HepG2 (cell line): Measurements from ENCODE around the gene NCDN. TPM values are rescaled to one million over a fixed set of nuclear protein-coding genes. Genes with fewer than 3 reads are reported as not detected.
A peak's percentile ranks its signal among the peaks of the same experiment; 100 is the strongest.

ENCODE experiments used
- ATAD3A ChIP-seq: sonication (generic); formaldehyde crosslinking; IDR thresholded peaks from 2 replicates; pipeline ENCODE4 v1.4.0; 2020; ENCODE audit warnings: missing genetic modification reagents
- ATM ChIP-seq: fragments of 450-650 bp; IDR thresholded peaks from 2 replicates; pipeline ENCODE4 v1.7.1; 2017; ENCODE audit warnings: mild to moderate bottlenecking, borderline replicate concordance
- FOXK1 ChIP-seq: sonication (generic); formaldehyde crosslinking; IDR thresholded peaks from 2 replicates; pipeline ENCODE4 v1.4.0; 2020; ENCODE audit warnings: low read depth, missing genetic modification reagents, borderline replicate concordance
- HNRNPH1 ChIP-seq: fragments of 200-400 bp; formaldehyde crosslinking; optimal IDR thresholded peaks from 2 replicates; pipeline ENCODE3; 2017; ENCODE audit warnings: mild to moderate bottlenecking, low read depth, low read length
- KMT2B ChIP-seq: IDR thresholded peaks from 2 replicates; pipeline ENCODE4 v1.6.1; 2016; ENCODE audit warnings: missing genetic modification reagents, missing compliant biosample characterization
- MBD4 ChIP-seq: IDR thresholded peaks from 2 replicates; pipeline ENCODE4 v1.6.1; 2012; ENCODE audit warnings: low read length, inconsistent platforms, borderline replicate concordance
- NBN ChIP-seq: fragments of 450-650 bp; conservative IDR thresholded peaks from 2 replicates; pipeline ENCODE4 v1.6.1; 2017
- PAX8 ChIP-seq: sonication (generic); formaldehyde crosslinking; IDR thresholded peaks from 2 replicates; pipeline ENCODE4 v1.8.0; 2022; ENCODE audit warnings: mild to moderate bottlenecking, missing genetic modification reagents, borderline replicate concordance
- PHB2 ChIP-seq: fragments of 450-650 bp; IDR thresholded peaks from 2 replicates; pipeline ENCODE4 v1.6.1; 2018; ENCODE audit not compliant: partially characterized antibody
- SYNCRIP ChIP-seq: fragments of 200-400 bp; formaldehyde crosslinking; IDR thresholded peaks from 2 replicates; pipeline ENCODE4 v1.6.1; 2018; ENCODE audit warnings: mild to moderate bottlenecking, low read depth, low read length; ENCODE audit not compliant: insufficient read depth
- THYN1 ChIP-seq: sonication (generic); formaldehyde crosslinking; IDR thresholded peaks from 2 replicates; pipeline ENCODE4 v1.8.1; 2023; ENCODE audit warnings: low read depth, mild to moderate bottlenecking, moderate library complexity, missing genetic modification reagents, borderline replicate concordance
- ZBTB21 ChIP-seq: sonication (generic); formaldehyde crosslinking; IDR thresholded peaks from 2 replicates; pipeline ENCODE4 v1.4.0; 2020; ENCODE audit warnings: missing genetic modification reagents
- ZFP36L1 ChIP-seq: sonication (generic); formaldehyde crosslinking; IDR thresholded peaks from 2 replicates; pipeline ENCODE4 v1.8.0; 2022; ENCODE audit warnings: mild to moderate bottlenecking, missing genetic modification reagents, moderate library complexity
- ZNF143 ChIP-seq: sonication (generic); formaldehyde crosslinking; IDR thresholded peaks from 2 replicates; pipeline ENCODE4 v1.4.0; 2020; ENCODE audit warnings: missing genetic modification reagents
- ZNF224 ChIP-seq: sonication (generic); formaldehyde crosslinking; IDR thresholded peaks from 2 replicates; pipeline ENCODE4 v1.5.0; 2020; ENCODE audit warnings: mild to moderate bottlenecking, missing genetic modification reagents
- ZNF232 ChIP-seq: sonication (generic); formaldehyde crosslinking; IDR thresholded peaks from 2 replicates; pipeline ENCODE4 v1.4.0; 2020; ENCODE audit warnings: missing genetic modification reagents, borderline replicate concordance
- ZNF431 ChIP-seq: sonication (generic); formaldehyde crosslinking; IDR thresholded peaks from 2 replicates; pipeline ENCODE4 v1.9.0; 2022; ENCODE audit warnings: missing genetic modification reagents, low read depth, mild to moderate bottlenecking, borderline replicate concordance
- ZNF619 ChIP-seq: sonication (generic); formaldehyde crosslinking; IDR thresholded peaks from 2 replicates; pipeline ENCODE4 v1.4.0; 2020; ENCODE audit warnings: mild to moderate bottlenecking, missing genetic modification reagents
- ZNF670 ChIP-seq: sonication (generic); formaldehyde crosslinking; IDR thresholded peaks from 2 replicates; pipeline ENCODE4 v1.8.0; 2022; ENCODE audit warnings: mild to moderate bottlenecking, missing genetic modification reagents, borderline replicate concordance
- ZNF720 ChIP-seq: sonication (generic); formaldehyde crosslinking; IDR thresholded peaks from 2 replicates; pipeline ENCODE4 v1.4.0; 2020; ENCODE audit warnings: missing genetic modification reagents
- ZNF776 ChIP-seq: sonication (generic); formaldehyde crosslinking; IDR thresholded peaks from 2 replicates; pipeline ENCODE4 v1.4.0; 2020; ENCODE audit warnings: mild to moderate bottlenecking, missing genetic modification reagents
- ZSCAN30 ChIP-seq: sonication (generic); formaldehyde crosslinking; IDR thresholded peaks from 2 replicates; pipeline ENCODE4 v1.5.0; 2020; ENCODE audit warnings: mild to moderate bottlenecking, missing genetic modification reagents
- polyA plus RNA-seq, 8 experiments: library from polyadenylated mRNA; depleted of rRNA in 3 of 8; stranded (reverse) in 7 of 8; unstranded in 1 of 8; fragments of >200 nt; fragmentation: Illumina TruSeq in 4 of 8; extraction: Trizol in 4 of 8; gene quantifications; 2 replicates each; pipeline versions ENCODE4 v1.2.1 to v1.2.3, GENCODE V29; 2011 to 2016; ENCODE audit warnings: low read depth in 4 of 8, missing spikeins in 1 of 8, mixed read lengths in 1 of 8; ENCODE audit not compliant: insufficient read depth in 1 of 8
- total RNA-seq, 5 experiments: library from RNA; depleted of rRNA; stranded (reverse); fragments of >200 nt; fragmentation: Illumina TruSeq; extraction: Trizol; gene quantifications; 2 replicates each; pipeline ENCODE4 v1.2.3, GENCODE V29; 2016; ENCODE audit warnings: low read depth in 1 of 5
- TF ChIP-seq, protein P1 (sequence below): sonication (generic); formaldehyde crosslinking; conservative IDR thresholded peaks from 2 replicates; pipeline ENCODE4 v1.4.0; 2020; ENCODE audit warnings: mild to moderate bottlenecking, missing genetic modification reagents, moderate library complexity
- TF ChIP-seq, protein P2 (sequence below): sonication (generic); formaldehyde crosslinking; IDR thresholded peaks from 2 replicates; pipeline ENCODE4 v1.8.0; 2022; ENCODE audit warnings: low read depth, missing genetic modification reagents
- TF ChIP-seq, protein P3 (sequence below): sonication (generic); formaldehyde crosslinking; IDR thresholded peaks from 2 replicates; pipeline ENCODE4 v1.4.0; 2020; ENCODE audit warnings: missing genetic modification reagents

Gene NCDN
- total and polyA plus RNA-seq, 2 of the 13 experiments (the other 11 are each of a cell fraction or from before 2014, with no cell fraction given), result 6.6 to 9.3 TPM

DNA sequence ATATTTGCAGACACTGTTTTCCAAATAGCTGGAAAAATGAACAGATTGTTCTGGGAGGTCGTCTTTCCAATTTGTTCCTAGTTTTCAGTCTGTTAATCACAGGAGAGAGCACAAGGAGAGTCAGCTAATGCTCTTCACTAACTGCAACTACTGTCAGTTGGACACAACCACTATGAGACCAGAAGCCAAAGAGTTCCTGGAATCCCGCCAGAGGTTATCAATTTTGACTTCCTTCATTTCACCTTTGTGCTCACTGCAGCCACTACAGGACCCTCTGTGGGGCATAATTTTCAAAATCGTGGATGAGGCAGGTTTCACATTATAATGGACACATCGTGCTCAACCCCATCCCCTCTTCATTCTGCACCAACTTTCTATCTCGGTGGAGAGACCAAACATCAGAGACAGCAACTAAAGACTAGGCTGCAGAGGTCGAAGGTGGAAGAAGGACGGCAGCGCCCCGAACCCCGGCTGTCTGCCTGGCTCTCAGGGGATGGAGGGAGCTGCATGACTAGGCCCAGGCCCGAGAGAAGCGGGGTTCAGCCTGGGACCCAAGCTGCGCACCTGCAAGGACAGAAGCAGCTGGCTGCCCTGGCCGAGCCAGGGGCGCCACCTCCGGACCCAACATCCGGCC lies 998 bp upstream of the NCDN start (continued):
- TF ChIP-seq, protein P1, sequence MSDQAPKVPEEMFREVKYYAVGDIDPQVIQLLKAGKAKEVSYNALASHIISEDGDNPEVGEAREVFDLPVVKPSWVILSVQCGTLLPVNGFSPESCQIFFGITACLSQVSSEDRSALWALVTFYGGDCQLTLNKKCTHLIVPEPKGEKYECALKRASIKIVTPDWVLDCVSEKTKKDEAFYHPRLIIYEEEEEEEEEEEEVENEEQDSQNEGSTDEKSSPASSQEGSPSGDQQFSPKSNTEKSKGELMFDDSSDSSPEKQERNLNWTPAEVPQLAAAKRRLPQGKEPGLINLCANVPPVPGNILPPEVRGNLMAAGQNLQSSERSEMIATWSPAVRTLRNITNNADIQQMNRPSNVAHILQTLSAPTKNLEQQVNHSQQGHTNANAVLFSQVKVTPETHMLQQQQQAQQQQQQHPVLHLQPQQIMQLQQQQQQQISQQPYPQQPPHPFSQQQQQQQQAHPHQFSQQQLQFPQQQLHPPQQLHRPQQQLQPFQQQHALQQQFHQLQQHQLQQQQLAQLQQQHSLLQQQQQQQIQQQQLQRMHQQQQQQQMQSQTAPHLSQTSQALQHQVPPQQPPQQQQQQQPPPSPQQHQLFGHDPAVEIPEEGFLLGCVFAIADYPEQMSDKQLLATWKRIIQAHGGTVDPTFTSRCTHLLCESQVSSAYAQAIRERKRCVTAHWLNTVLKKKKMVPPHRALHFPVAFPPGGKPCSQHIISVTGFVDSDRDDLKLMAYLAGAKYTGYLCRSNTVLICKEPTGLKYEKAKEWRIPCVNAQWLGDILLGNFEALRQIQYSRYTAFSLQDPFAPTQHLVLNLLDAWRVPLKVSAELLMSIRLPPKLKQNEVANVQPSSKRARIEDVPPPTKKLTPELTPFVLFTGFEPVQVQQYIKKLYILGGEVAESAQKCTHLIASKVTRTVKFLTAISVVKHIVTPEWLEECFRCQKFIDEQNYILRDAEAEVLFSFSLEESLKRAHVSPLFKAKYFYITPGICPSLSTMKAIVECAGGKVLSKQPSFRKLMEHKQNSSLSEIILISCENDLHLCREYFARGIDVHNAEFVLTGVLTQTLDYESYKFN (CRISPR knock-in tag), result 0 out of 2 replicates have a peak, but pooled peaks have one; percentile 5
- TF ChIP-seq PHB2 (no peak), ATAD3A (CRISPR knock-in tag) (no peak), ZNF670 (CRISPR knock-in tag) (no peak), ZNF720 (CRISPR knock-in tag) (no peak), THYN1 (CRISPR knock-in tag) (no peak), KMT2B (no peak), ZNF143 (0 out of 2 replicates have a peak, but pooled peaks have one; percentile 19), MBD4 (no peak), ZSCAN30 (CRISPR knock-in tag) (no peak), ZFP36L1 (no peak), FOXK1 (CRISPR knock-in tag) (no peak), ZBTB21 (no peak), ZNF619 (CRISPR knock-in tag) (no peak), ATM (no peak), ZNF232 (0 out of 2 replicates have a peak, but pooled peaks have one; percentile 46), ZNF431 (CRISPR knock-in tag) (no peak), PAX8 (no peak), HNRNPH1 (no peak), ZNF776 (no peak), NBN (no peak), ZNF224 (CRISPR knock-in tag) (peak; percentile 48), SYNCRIP (no peak)
- TF ChIP-seq, protein P2, sequence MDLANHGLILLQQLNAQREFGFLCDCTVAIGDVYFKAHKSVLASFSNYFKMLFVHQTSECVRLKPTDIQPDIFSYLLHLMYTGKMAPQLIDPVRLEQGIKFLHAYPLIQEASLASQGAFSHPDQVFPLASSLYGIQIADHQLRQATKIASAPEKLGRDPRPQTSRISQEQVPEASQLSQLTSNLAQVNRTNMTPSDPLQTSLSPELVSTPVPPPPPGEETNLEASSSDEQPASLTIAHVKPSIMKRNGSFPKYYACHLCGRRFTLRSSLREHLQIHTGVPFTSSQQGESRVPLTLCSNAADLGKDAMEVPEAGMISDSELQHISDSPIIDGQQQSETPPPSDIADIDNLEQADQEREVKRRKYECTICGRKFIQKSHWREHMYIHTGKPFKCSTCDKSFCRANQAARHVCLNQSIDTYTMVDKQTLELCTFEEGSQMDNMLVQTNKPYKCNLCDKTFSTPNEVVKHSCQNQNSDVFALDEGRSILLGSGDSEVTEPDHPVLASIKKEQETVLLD, result no peak
- TF ChIP-seq, protein P3, sequence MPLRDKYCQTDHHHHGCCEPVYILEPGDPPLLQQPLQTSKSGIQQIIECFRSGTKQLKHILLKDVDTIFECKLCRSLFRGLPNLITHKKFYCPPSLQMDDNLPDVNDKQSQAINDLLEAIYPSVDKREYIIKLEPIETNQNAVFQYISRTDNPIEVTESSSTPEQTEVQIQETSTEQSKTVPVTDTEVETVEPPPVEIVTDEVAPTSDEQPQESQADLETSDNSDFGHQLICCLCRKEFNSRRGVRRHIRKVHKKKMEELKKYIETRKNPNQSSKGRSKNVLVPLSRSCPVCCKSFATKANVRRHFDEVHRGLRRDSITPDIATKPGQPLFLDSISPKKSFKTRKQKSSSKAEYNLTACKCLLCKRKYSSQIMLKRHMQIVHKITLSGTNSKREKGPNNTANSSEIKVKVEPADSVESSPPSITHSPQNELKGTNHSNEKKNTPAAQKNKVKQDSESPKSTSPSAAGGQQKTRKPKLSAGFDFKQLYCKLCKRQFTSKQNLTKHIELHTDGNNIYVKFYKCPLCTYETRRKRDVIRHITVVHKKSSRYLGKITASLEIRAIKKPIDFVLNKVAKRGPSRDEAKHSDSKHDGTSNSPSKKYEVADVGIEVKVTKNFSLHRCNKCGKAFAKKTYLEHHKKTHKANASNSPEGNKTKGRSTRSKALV, result 0 out of 2 replicates have a peak, but pooled peaks have one; percentile 38
